ENCODE results near the gene ABCC8.

Gene ABCC8

GRCh38 chr11:17414992-17415391, 61.7 kb downstream of the ABCC8 start:
- H3K4me3 Mint-ChIP-seq: no peak overlapping the region
- peaks cover 35% of the 10 kb centered on the region for H3K27me3 Mint-ChIP-seq (ENCODE audit: low read depth)
- H3K4me1 Mint-ChIP-seq: peaks cover 6% of the 10 kb centered on the region
- no peaks in the 10 kb centered on the region for H3K9me3 Mint-ChIP-seq
- H3K27ac Mint-ChIP-seq: no peak overlapping the region
- TF ChIP-seq CTCF (IDR thresholded peaks at IDR 0.05; ENCODE audit: unreplicated experiment in 3 of 3): no peak
- no peaks in the 10 kb centered on the region for H3K36me3 Mint-ChIP-seq (ENCODE audit: low read depth)

GRCh38 chr11:17414317-17414737, 62.3 kb downstream of the ABCC8 start:
- TF ChIP-seq CTCF (IDR thresholded peaks at IDR 0.05; ENCODE audit: unreplicated experiment in 3 of 3): no peak
- Mint-ChIP-seq H3K27ac (no peak overlapping the region), H3K9me3 (no peaks in the 10 kb centered on the region), H3K4me1 (peaks cover 6% of the 10 kb centered on the region), H3K4me3 (no peak overlapping the region), H3K27me3 (ENCODE audit: low read depth) (peaks cover 29% of the 10 kb centered on the region), H3K36me3 (ENCODE audit: low read depth) (no peaks in the 10 kb centered on the region)

DNA sequence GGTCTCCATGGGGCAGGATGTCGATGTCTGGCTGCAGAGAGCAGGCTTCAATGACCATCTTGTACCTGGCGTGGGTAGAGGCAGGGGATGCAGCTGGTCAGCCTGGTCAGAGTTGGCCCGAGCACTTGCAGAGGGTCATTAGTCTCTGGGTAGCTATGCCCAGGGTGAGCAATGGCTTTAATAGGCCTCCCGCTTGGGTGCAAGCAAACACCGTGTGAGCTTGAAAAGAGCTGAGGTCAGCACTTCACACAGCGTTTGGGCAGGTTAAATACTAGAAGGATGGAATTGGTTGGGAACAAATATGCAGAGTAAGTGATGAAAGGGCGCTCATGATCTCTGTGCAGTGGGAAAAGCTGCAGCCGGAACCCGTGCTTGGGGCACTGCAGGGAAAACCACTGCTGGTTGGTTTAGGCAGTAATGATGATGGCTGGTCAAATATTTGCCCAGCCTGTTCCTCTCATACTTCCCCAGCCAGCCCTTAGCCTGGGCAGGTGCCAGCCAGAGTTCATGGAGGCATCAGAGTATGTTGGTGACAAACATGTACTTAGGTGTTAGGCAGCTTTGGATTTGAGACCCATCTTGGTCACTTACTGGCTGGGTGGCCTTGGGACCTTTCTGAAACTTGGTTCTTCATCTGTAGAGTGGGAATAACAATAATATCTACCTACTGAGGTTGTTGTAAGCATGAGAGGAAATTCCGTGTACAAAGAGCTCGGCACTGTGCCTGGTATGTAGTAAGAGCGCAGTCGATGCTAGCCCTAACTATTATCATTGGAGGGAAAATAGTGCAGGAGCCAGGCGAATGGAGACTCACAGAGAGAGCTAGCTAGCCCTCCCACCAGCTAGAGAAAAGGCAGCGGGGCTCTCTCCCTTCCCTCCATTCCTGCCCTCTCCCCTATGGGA, 63.0 kb downstream of the ABCC8 start:
- no peak for TF ChIP-seq CTCF (IDR thresholded peaks at IDR 0.05; ENCODE audit: unreplicated experiment in 3 of 3)
- no peaks in the 10 kb centered on the region for H3K9me3 Mint-ChIP-seq

DNA sequence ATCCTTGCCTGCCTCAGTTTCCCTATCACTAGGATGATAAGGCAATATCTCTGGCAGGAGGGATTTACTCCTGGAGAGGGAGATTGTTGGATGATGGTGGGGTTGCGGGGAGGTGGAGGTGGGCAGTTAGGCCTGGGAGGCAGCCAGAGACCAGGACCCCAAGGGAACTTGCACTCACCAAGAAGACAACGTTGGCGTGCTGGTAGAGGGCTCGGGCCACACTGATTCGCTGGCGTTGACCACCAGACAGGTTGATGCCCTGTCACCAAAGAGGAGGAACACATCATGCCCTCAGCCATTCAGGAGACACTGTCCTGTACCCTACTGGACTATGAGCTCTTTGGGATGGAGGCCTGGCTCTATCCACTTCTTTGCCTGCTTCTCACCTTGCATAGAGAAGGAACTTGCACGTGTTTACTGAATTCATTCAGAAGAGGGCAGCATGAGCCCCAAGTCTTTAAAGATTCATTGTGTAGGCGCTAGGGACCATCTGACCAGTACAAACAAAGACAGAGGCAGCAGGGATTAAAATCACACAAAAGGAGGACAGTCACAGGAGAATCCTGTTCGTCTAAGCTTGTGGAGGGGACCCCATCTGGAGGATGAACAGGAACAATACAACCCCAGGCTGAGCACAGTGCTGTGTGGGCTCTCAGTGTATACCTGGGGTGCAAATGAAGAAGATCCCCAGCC, 64.0 kb downstream of the ABCC8 start:
- Mint-ChIP-seq H3K27ac (no peak overlapping the region), H3K4me1 (no peaks in the 10 kb centered on the region), H3K4me3 (no peak overlapping the region), H3K9me3 (no peaks in the 10 kb centered on the region), H3K36me3 (ENCODE audit: low read depth) (no peaks in the 10 kb centered on the region), H3K27me3 (ENCODE audit: low read depth) (peaks cover 13% of the 10 kb centered on the region)
- TF ChIP-seq CTCF (IDR thresholded peaks at IDR 0.05; ENCODE audit: unreplicated experiment in 3 of 3): no peak

More for the DNA sequence above, 63.0 kb downstream of the ABCC8 start:
- H3K27me3 Mint-ChIP-seq (ENCODE audit: low read depth): peaks cover 23% of the 10 kb centered on the region
- no peak overlapping the region for H3K4me3 Mint-ChIP-seq
- no peaks in the 10 kb centered on the region for H3K36me3 Mint-ChIP-seq (ENCODE audit: low read depth)
- H3K27ac Mint-ChIP-seq: no peak overlapping the region
- H3K4me1 Mint-ChIP-seq: peaks cover 4% of the 10 kb centered on the region

DNA sequence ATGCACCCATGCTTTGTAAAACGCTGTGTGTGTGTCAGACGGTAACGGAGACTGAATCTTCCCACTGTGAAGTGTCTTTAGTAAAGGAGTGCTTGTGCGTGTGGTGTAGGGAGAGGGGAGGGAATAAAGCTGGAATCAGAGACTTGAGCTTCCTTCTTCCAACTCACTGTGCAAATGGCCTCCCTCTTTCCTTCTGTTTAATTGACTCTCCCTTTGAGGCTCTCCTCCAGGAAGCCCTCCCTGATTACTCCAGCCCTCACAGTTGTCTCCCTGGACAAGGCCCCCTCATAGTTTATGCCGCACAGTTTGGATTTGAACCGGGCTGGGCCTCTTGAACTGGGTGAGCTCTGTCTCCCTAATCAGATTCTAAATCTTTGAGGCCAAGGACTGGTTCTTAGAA, 65.2 kb downstream of the ABCC8 start:
- Mint-ChIP-seq H3K27me3 (ENCODE audit: low read depth) (peaks cover 12% of the 10 kb centered on the region), H3K36me3 (ENCODE audit: low read depth) (no peaks in the 10 kb centered on the region), H3K4me3 (no peak overlapping the region), H3K4me1 (no peaks in the 10 kb centered on the region), H3K27ac (no peak overlapping the region), H3K9me3 (no peaks in the 10 kb centered on the region)
- TF ChIP-seq CTCF (IDR thresholded peaks at IDR 0.05; ENCODE audit: unreplicated experiment in 3 of 3): no peak
